22Rv1 (cell line): Measurements from ENCODE around the gene CRELD1.

Experiments
- ZFX ChIP-seq: fragments of 450-650 bp; IDR thresholded peaks from 2 replicates; pipeline ENCODE4 v1.6.1; 2017; ENCODE audit warnings: antibody characterized with exemption, borderline replicate concordance
- TF ChIP-seq, protein P1 (sequence below): fragments of 450-650 bp; IDR thresholded peaks from 2 replicates; pipeline ENCODE4 v1.5.1; 2017; ENCODE audit warnings: mild to moderate bottlenecking

DNA sequence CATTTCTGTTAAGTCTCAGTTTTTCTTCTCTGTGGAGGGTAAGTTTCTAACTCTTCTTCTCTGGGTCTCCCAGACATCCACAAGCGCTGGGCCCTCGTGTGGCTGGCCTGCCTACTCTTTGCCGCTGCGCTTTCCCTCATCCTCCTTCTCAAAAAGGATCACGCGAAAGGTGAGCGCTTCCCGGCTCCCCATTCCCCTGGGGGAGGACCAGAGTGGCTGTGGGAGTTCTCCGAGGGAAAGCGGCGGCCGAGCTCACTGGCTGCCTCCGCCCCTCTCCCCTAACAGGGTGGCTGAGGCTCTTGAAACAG is 1.1 kb upstream of the CRELD1 start:
- TF ChIP-seq, protein P1, sequence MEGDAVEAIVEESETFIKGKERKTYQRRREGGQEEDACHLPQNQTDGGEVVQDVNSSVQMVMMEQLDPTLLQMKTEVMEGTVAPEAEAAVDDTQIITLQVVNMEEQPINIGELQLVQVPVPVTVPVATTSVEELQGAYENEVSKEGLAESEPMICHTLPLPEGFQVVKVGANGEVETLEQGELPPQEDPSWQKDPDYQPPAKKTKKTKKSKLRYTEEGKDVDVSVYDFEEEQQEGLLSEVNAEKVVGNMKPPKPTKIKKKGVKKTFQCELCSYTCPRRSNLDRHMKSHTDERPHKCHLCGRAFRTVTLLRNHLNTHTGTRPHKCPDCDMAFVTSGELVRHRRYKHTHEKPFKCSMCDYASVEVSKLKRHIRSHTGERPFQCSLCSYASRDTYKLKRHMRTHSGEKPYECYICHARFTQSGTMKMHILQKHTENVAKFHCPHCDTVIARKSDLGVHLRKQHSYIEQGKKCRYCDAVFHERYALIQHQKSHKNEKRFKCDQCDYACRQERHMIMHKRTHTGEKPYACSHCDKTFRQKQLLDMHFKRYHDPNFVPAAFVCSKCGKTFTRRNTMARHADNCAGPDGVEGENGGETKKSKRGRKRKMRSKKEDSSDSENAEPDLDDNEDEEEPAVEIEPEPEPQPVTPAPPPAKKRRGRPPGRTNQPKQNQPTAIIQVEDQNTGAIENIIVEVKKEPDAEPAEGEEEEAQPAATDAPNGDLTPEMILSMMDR: no peak
- no peak for TF ChIP-seq ZFX
